ENCODE measurements around the gene TEX50.
"Not testable (repeated sequence)": the region's sequence is repeated elsewhere in the genome, so short reads cannot be mapped to it uniquely, and the experiment has no call there.

Gene TEX50

GRCh38 chr1:173663159-173663558, 28.0 kb downstream of the TEX50 start:
- DNase-seq, result no peak

- DNase-seq, result no peak
Observed at GRCh38 chr1:173666646-173667045, 31.5 kb downstream of the TEX50 start.

- DNase-seq, result peak; percentile 82
Observed at GRCh38 chr1:173669491-173669941, 34.4 kb downstream of the TEX50 start, which contains the start of gene ANKRD45. ANKRD45 (minus strand) TSS chr1:173669851; CDS start chr1:173659418, 10,433 bp downstream.

GRCh38 chr1:173674496-173674895, 39.4 kb downstream of the TEX50 start:
- not testable (repeated sequence) for DNase-seq

- DNase-seq, result not testable (repeated sequence)
Observed at GRCh38 chr1:173680152-173680551, 45.0 kb downstream of the TEX50 start.

GRCh38 chr1:173682184-173682583, 47.0 kb downstream of the TEX50 start:
- no peak for DNase-seq

GRCh38 chr1:173683838-173684237, 48.7 kb downstream of the TEX50 start:
- DNase-seq, result not testable (repeated sequence)

GRCh38 chr1:173685121-173685520, 50.0 kb downstream of the TEX50 start:
- not testable (repeated sequence) for DNase-seq

Data from NCI-H1105 (cell line).